B cell (primary cell): ENCODE data around the gene PDXP. TPM values are rescaled to one million over a fixed set of nuclear protein-coding genes. Genes with fewer than 3 reads are reported as not detected.
A peak's percentile ranks its signal among the peaks of the same experiment; 100 is the strongest.

ENCODE experiments used
- ATAC-seq: fragments of 200-7000 bp; cut with Tn5 transposase; one replicate; pipeline ENCODE4 v1.10.0; 2021; ENCODE audit warnings: low read depth, mild to moderate bottlenecking, moderate number of reproducible peaks, moderate library complexity
- CTCF ChIA-PET: fragments of 350-600 bp; sonication (Branson Sonifier 250); formaldehyde crosslinking; loops from one replicate; lab custom pipeline; 2021; ENCODE audit warnings: antibody characterized with exemption, inconsistent platforms; lab: Charles Lee
- POLR2A ChIA-PET: fragments of 350-600 bp; sonication (Branson Sonifier 250); formaldehyde crosslinking; loops from one replicate; lab custom pipeline; 2021; ENCODE audit warnings: antibody characterized with exemption; lab: Charles Lee
- DNase-seq: peaks from one replicate; pipeline ENCODE4 v3.0.0; 2013
- H2AFZ ChIP-seq: 2 replicates; pipeline ENCODE4 v1.6.1; 2012; ENCODE audit warnings: mild to moderate bottlenecking, low read depth, low read length; ENCODE audit not compliant: insufficient read depth, poor library complexity, severe bottlenecking
- H3K27ac ChIP-seq, 2 donors: 1 replicate in 1 of 2; 2 replicates in 1 of 2; pipeline ENCODE4 v1.5.1; 2012 to 2013; ENCODE audit warnings: low read length in 2 of 2, mild to moderate bottlenecking in 2 of 2, moderate library complexity in 1 of 2
- H3K27me3 ChIP-seq, 4 experiments: fragments of 200-600 bp in 1 of 4; sonication (generic) in 1 of 4; replicated peaks in 1 of 4; 1 replicate in 2 of 4; 2 replicates in 2 of 4; pipeline versions ENCODE4 v1.6.1 to v1.7.0; 2013 to 2016; ENCODE audit warnings: low read length in 3 of 4, mild to moderate bottlenecking in 2 of 4, mixed read lengths in 1 of 4, moderate library complexity in 1 of 4; ENCODE audit not compliant: insufficient read depth in 4 of 4, control insufficient read depth in 3 of 4; ENCODE audit errors: control extremely low read depth in 1 of 4
- H3K36me3 ChIP-seq, 2 experiments: replicated peaks in 1 of 2; 1 replicate in 1 of 2; 2 replicates in 1 of 2; pipeline versions ENCODE4 v1.6.1 to v1.7.1; 2013; ENCODE audit warnings: low read length in 1 of 2; ENCODE audit not compliant: insufficient read depth in 2 of 2, control insufficient read depth in 1 of 2; ENCODE audit errors: control extremely low read depth in 1 of 2, extremely low read depth in 1 of 2
- H3K4me1 ChIP-seq, 2 donors: fragments of 200-600 bp in 1 of 2; sonication (generic) in 1 of 2; 1 replicate in 1 of 2; 2 replicates in 1 of 2; pipeline versions ENCODE4 v1.5.1 to v1.6.1; 2013 to 2017; ENCODE audit warnings: low read length in 2 of 2; ENCODE audit not compliant: control insufficient read depth in 2 of 2, insufficient read depth in 2 of 2
- H3K4me2 ChIP-seq: replicated peaks from 2 replicates; pipeline ENCODE3; 2012; ENCODE audit warnings: mild to moderate bottlenecking, low read depth, low read length; ENCODE audit not compliant: poor library complexity, severe bottlenecking
- H3K4me3 ChIP-seq, 5 experiments: fragments of 200-600 bp in 1 of 5; sonication (generic) in 1 of 5; 1 replicate in 3 of 5; 2 replicates in 2 of 5; pipeline versions ENCODE4 v1.5.1 to v1.7.0; 2011 to 2016; ENCODE audit warnings: low read length in 4 of 5, mild to moderate bottlenecking in 4 of 5, low read depth in 2 of 5, control low read depth in 1 of 5, moderate library complexity in 1 of 5; ENCODE audit not compliant: insufficient read depth in 1 of 5; ENCODE audit errors: control extremely low read depth in 1 of 5, extremely low read depth in 1 of 5
- H3K79me2 ChIP-seq: fragments of 200-600 bp; sonication (generic); one replicate; pipeline ENCODE4 v1.6.0; 2016; ENCODE audit warnings: low read length; ENCODE audit not compliant: control insufficient read depth, insufficient read depth
- H3K9ac ChIP-seq: fragments of 200-600 bp; sonication (generic); 2 replicates; pipeline ENCODE4 v1.6.1; 2017; ENCODE audit warnings: mild to moderate bottlenecking, low read length, moderate library complexity
- H3K9me3 ChIP-seq, 3 donors: one replicate each; pipeline versions ENCODE4 v1.6.1 to v1.7.1; 2013; ENCODE audit warnings: low read length in 2 of 3; ENCODE audit not compliant: control insufficient read depth in 2 of 3, insufficient read depth in 1 of 3; ENCODE audit errors: control extremely low read depth in 1 of 3
- H4K20me1 ChIP-seq: 2 replicates; pipeline ENCODE4 v1.6.0; 2012; ENCODE audit warnings: mild to moderate bottlenecking, low read length; ENCODE audit not compliant: insufficient read depth, control insufficient read depth, poor library complexity, severe bottlenecking
- H3K27ac Mint-ChIP-seq: one replicate; pipeline ENCODE4 v1.8.0; 2021; ENCODE audit warnings: mixed read lengths
- H3K27me3 Mint-ChIP-seq: one replicate; pipeline ENCODE4 v1.8.0; 2021; ENCODE audit warnings: mixed read lengths
- H3K4me1 Mint-ChIP-seq: one replicate; pipeline ENCODE4 v1.8.0; 2021; ENCODE audit warnings: mixed read lengths
- H3K4me3 Mint-ChIP-seq: one replicate; pipeline ENCODE4 v1.8.0; 2021; ENCODE audit warnings: mixed read lengths
- H3K9me3 Mint-ChIP-seq: one replicate; pipeline ENCODE4 v1.8.0; 2022; ENCODE audit warnings: mixed read lengths; ENCODE audit not compliant: insufficient read depth
- CTCF ChIP-seq: fragments of 200-600 bp; IDR thresholded peaks from one replicate; pipeline ENCODE4 v1.8.0; 2022; ENCODE audit warnings: antibody characterized with exemption, mild to moderate bottlenecking
- EZH2 ChIP-seq: IDR thresholded peaks from 2 replicates; pipeline ENCODE4 v1.6.1; 2012; ENCODE audit warnings: borderline replicate concordance, low read depth, mild to moderate bottlenecking, moderate library complexity, low read length; ENCODE audit not compliant: insufficient read depth, poor library complexity, severe bottlenecking
- WGBS: methylation state at CpG from one replicate; pipeline ENCODE4 v1.1.5; 2013; ENCODE audit warnings: missing lambda C conversion rate; ENCODE audit not compliant: insufficient coverage; 5-methylcytosine and 5-hydroxymethylcytosine counted together
- intact Hi-C: fragments of 100-400 bp; cut with micrococcal nuclease; formaldehyde crosslinking; loops from one replicate; pipeline ENCODE4 v1.10.0; 2022
- polyA plus RNA-seq: library from polyadenylated mRNA; depleted of rRNA; stranded (reverse); fragments of >200 nt; gene quantifications from 2 replicates; pipeline ENCODE4 v1.2.3, GENCODE V29; 2012
- total RNA-seq, 2 donors: library from RNA; stranded (reverse); fragments of 120-200 nt in 1 of 2; gene quantifications; 1 replicate in 1 of 2; 2 replicates in 1 of 2; pipeline versions ENCODE4 v1.2.3 to v1.2.4, GENCODE V29; 2013 to 2022

Gene PDXP
- total and polyA plus RNA-seq, 2 donors (not counting 1 experiment from before 2014, with no cell fraction given) = 16.6 to 17.5 TPM

GRCh38 chr22:37616201-37617083 is 42.1 kb upstream of the PDXP start:
- no peaks in the 10 kb centered on the region for H3K9me3 ChIP-seq
- DNase-seq (peak; percentile 64), ATAC-seq (no peak)
- TF ChIP-seq CTCF = no peak
- no peak for TF ChIP-seq EZH2
- no peaks in the 10 kb centered on the region for H3K27me3 ChIP-seq
- no peak overlapping the region for H3K4me3 ChIP-seq
- intact Hi-C loops = no loop called here
- peaks cover 4 to 45% of the 10 kb centered on the region in 2 experiments for H3K36me3 ChIP-seq
- H3K4me2 ChIP-seq = no peak overlapping the region
- ChIA-PET POLR2A (interaction anchor here (0.7 to 1.5 kb wide), 2 partner anchors 10 to 26 kb away, joined by 3 read pairs; no protein-coding TSS in a partner anchor), CTCF (interaction anchor here (3.3 to 30.7 kb wide), 3 partner anchors 9 to 64 kb away, joined by 19 to 620 read pairs (median 185); partner anchors contain the start of genes GGA1, LGALS1, NOL12 and SH3BP1)
- Mint-ChIP-seq H3K9me3 (no peaks in the 10 kb centered on the region), H3K27ac (peak overlapping the region; percentile 20), H3K4me3 (no peak overlapping the region), H3K27me3 (no peaks in the 10 kb centered on the region), H3K4me1 (peaks cover 21% of the 10 kb centered on the region)
- H4K20me1 ChIP-seq = no peaks in the 10 kb centered on the region
- peak overlapping the region in 1 of 2 donors; percentile 25 for H3K27ac ChIP-seq
- H3K79me2 ChIP-seq = peaks cover 7% of the 10 kb centered on the region
- H2AFZ ChIP-seq = no peak overlapping the region
- WGBS = 93% methylated on average over 27 of the region's 27 CpGs
- no peak overlapping the region for H3K9ac ChIP-seq
- H3K4me1 ChIP-seq = peaks cover 3 to 39% of the 10 kb centered on the region in 2 donors

GRCh38 chr22:37617431-37617830 is 41.1 kb upstream of the PDXP start:
- ATAC-seq = no peak
- no CpG with 5 or more reads among the region's 1 CpG for WGBS
- no peaks in the 10 kb centered on the region for H3K9me3 Mint-ChIP-seq
- Histone ChIP-seq H3K4me2 (no peak overlapping the region), H3K9me3 (no peaks in the 10 kb centered on the region), H3K4me1 (peaks cover 3 to 39% of the 10 kb centered on the region in 2 donors), H2AFZ (no peak overlapping the region), H3K36me3 (peaks cover 4 to 45% of the 10 kb centered on the region in 2 experiments), H3K27me3 (no peaks in the 10 kb centered on the region), H3K27ac (peak overlapping the region; percentile 18 to 25), H3K9ac (no peak overlapping the region), H4K20me1 (no peaks in the 10 kb centered on the region), H3K4me3 (no peak overlapping the region), H3K79me2 (peaks cover 4% of the 10 kb centered on the region)
- POLR2A ChIA-PET = interaction anchor here (0.5 to 2.4 kb wide), 5 partner anchors 9 to 1252 kb away, joined by 3 to 11 read pairs (median 8); partner anchors contain the start of gene GGA1
- H3K4me1 Mint-ChIP-seq = peaks cover 21% of the 10 kb centered on the region
- H3K27ac Mint-ChIP-seq = peak overlapping the region; percentile 15
- no peak overlapping the region for H3K4me3 Mint-ChIP-seq
- no peak for TF ChIP-seq CTCF
- TF ChIP-seq EZH2 = no peak
- no peak for DNase-seq
- intact Hi-C loops = no loop called here
- H3K27me3 Mint-ChIP-seq = no peaks in the 10 kb centered on the region
- CTCF ChIA-PET = interaction anchor here (0.9 to 30.7 kb wide), 6 partner anchors 10 to 227 kb away, joined by 3 to 620 read pairs (median 11); partner anchors contain the start of genes ANKRD54, GGA1, LGALS1 and NOL12
